Fibroblast of lung (primary cell): ENCODE measurements around the gene MICALL1.

Experiments used
- EZH2 ChIP-seq: IDR thresholded peaks from 2 replicates; pipeline ENCODE4 v1.5.1; 2012; ENCODE audit warnings: low read length, control low read depth, mild to moderate bottlenecking; ENCODE audit errors: missing control alignments
- TF ChIP-seq, protein P1 (sequence below), 2 donors: IDR thresholded peaks in 1 of 2; conservative IDR thresholded peaks in 1 of 2; 1 replicate in 1 of 2; 2 replicates in 1 of 2; pipeline ENCODE4 v1.5.1; 2011 to 2012; ENCODE audit warnings: low read length in 2 of 2, control low read depth in 1 of 2, inconsistent platforms in 1 of 2, low read depth in 1 of 2, mild to moderate bottlenecking in 1 of 2

DNA sequence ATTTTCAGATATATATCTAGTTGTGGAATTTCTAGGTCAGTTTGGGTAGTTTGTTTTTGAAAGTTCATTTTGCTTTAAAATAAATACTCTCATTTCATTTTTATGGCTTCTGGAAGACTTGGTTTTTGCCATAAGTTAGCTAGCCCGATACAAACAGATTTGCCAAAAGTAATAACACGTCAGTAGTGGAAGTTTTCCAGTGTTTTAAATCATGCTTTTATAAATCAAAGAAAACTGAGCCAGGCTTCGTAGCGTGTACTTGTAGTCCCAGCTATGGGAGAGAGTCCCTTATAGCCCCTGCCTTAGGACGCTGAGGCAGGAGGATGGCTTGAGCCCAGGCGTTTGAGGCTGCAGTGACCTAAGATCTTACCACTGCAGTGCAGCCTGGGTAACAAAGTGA, 21.7 kb upstream of the MICALL1 start:
- TF ChIP-seq, protein P1, sequence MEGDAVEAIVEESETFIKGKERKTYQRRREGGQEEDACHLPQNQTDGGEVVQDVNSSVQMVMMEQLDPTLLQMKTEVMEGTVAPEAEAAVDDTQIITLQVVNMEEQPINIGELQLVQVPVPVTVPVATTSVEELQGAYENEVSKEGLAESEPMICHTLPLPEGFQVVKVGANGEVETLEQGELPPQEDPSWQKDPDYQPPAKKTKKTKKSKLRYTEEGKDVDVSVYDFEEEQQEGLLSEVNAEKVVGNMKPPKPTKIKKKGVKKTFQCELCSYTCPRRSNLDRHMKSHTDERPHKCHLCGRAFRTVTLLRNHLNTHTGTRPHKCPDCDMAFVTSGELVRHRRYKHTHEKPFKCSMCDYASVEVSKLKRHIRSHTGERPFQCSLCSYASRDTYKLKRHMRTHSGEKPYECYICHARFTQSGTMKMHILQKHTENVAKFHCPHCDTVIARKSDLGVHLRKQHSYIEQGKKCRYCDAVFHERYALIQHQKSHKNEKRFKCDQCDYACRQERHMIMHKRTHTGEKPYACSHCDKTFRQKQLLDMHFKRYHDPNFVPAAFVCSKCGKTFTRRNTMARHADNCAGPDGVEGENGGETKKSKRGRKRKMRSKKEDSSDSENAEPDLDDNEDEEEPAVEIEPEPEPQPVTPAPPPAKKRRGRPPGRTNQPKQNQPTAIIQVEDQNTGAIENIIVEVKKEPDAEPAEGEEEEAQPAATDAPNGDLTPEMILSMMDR (conservative IDR thresholded peaks at IDR 0.05 in 1 of 2, IDR thresholded peaks at IDR 0.05 in 1 of 2; ENCODE audit: low read depth in 1 of 2, low read length in 2 of 2) = no peak
- TF ChIP-seq EZH2 = no peak
